HUES6 (cell line): ENCODE data around the gene LRRC46.

Experiments
- H3K27ac ChIP-seq: 2 replicates; pipeline ENCODE4 v1.7.0; 2013; ENCODE audit warnings: low read depth, mild to moderate bottlenecking, low read length, inconsistent platforms
- H3K27me3 ChIP-seq: 2 replicates; pipeline ENCODE4 v1.6.1; 2013; ENCODE audit warnings: low read length; ENCODE audit not compliant: control insufficient read depth, insufficient read depth
- H3K36me3 ChIP-seq: 2 replicates; pipeline ENCODE4 v1.6.1; 2013; ENCODE audit warnings: low read length; ENCODE audit not compliant: control insufficient read depth, insufficient read depth
- H3K4me1 ChIP-seq: 2 replicates; pipeline ENCODE4 v1.6.1; 2013; ENCODE audit warnings: low read length; ENCODE audit not compliant: control insufficient read depth, insufficient read depth
- H3K4me3 ChIP-seq: 2 replicates; pipeline ENCODE4 v1.5.1; 2013; ENCODE audit warnings: low read depth, low read length
- H3K9ac ChIP-seq: one replicate; pipeline ENCODE4 v1.6.1; 2013; ENCODE audit warnings: mild to moderate bottlenecking, low read length
- H3K9me3 ChIP-seq: 2 replicates; pipeline ENCODE4 v1.6.1; 2013; ENCODE audit warnings: low read depth, low read length; ENCODE audit not compliant: control insufficient read depth, insufficient read depth

LRRC46 gene

GRCh38 chr17:47810901-47811635, 20.4 kb upstream of the LRRC46 start:
- no peak overlapping the region for H3K27ac ChIP-seq
- H3K4me1 ChIP-seq, result peaks cover 7% of the 10 kb centered on the region; the same call in 1 of the 2 replicates
- H3K9ac ChIP-seq, result no peak overlapping the region
- no peaks in the 10 kb centered on the region for H3K9me3 ChIP-seq
- H3K27me3 ChIP-seq, result no peaks in the 10 kb centered on the region
- H3K36me3 ChIP-seq, result peaks cover 36% of the 10 kb centered on the region
- no peak overlapping the region for H3K4me3 ChIP-seq

GRCh38 chr17:47811709-47812108, 19.8 kb upstream of the LRRC46 start:
- Histone ChIP-seq H3K36me3 (peaks cover 40% of the 10 kb centered on the region), H3K4me3 (no peak overlapping the region), H3K27me3 (no peaks in the 10 kb centered on the region), H3K27ac (no peak overlapping the region), H3K9ac (no peak overlapping the region), H3K4me1 (peaks cover 7% of the 10 kb centered on the region; the same call in 1 of the 2 replicates), H3K9me3 (no peaks in the 10 kb centered on the region)

GRCh38 chr17:47812146-47812920, 19.1 kb upstream of the LRRC46 start:
- Histone ChIP-seq H3K4me3 (no peak overlapping the region), H3K27ac (no peak overlapping the region), H3K9me3 (no peaks in the 10 kb centered on the region), H3K27me3 (no peaks in the 10 kb centered on the region), H3K9ac (no peak overlapping the region), H3K36me3 (peaks cover 43% of the 10 kb centered on the region), H3K4me1 (peaks cover 7% of the 10 kb centered on the region; the same call in 1 of the 2 replicates)

DNA sequence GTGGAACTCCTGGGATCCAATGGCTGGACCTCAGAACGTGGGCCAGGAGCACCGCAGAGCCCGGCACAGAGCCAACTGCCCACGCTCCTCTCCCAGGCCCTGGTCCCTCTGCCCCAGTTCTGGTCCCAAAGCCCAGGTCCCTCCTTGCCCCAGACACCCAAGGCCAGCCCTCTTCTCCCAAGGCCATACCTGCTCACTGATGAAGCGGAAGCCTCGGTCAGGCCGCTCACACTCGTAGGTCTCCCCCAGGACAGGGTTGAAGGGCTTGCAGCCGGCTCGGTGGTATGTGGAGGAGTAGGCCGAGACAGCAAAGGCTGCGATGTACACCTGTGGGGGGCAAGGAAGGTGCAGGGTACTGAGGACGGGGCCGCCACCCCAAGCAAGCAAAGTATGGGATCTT, 18.4 kb upstream of the LRRC46 start:
- H3K36me3 ChIP-seq, result peaks cover 36% of the 10 kb centered on the region
- no peaks in the 10 kb centered on the region for H3K27me3 ChIP-seq
- H3K9ac ChIP-seq, result no peak overlapping the region
- H3K4me3 ChIP-seq, result no peak overlapping the region
- H3K4me1 ChIP-seq, result peaks cover 7% of the 10 kb centered on the region; the same call in 1 of the 2 replicates
- H3K9me3 ChIP-seq, result no peaks in the 10 kb centered on the region
- no peak overlapping the region for H3K27ac ChIP-seq

DNA sequence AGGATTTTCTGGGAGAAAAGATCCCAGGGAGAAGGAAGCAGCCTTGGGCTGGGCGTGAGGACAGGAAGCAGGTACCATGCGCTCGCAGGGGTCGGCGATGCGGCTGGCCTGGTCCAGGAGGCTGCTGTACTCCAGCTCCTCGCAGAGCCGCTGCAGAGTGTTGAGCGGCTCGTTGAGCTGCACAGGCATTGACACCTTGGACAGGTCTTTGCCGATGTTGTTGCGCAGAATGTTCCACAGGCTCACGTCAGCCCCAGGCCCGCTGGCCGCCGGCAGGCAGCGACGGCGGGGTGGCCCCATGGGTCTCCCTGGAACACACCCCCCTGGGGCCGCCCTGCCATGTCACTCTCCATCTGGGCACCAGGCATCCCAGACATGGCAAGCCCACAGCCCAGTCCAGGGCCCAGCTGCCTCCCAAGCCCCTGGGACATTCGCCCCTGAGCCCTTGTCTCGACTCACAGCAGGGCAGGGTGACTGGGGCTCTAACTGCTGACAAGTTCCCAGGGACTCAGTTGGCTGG, 17.9 kb upstream of the LRRC46 start:
- H3K9ac ChIP-seq, result no peak overlapping the region
- H3K9me3 ChIP-seq, result no peaks in the 10 kb centered on the region
- peaks cover 7% of the 10 kb centered on the region; the same call in 1 of the 2 replicates for H3K4me1 ChIP-seq
- H3K27ac ChIP-seq, result no peak overlapping the region
- H3K4me3 ChIP-seq, result no peak overlapping the region
- H3K36me3 ChIP-seq, result peaks cover 34% of the 10 kb centered on the region
- no peaks in the 10 kb centered on the region for H3K27me3 ChIP-seq

- Histone ChIP-seq H3K9me3 (no peaks in the 10 kb centered on the region), H3K27ac (no peak overlapping the region), H3K36me3 (peaks cover 23% of the 10 kb centered on the region; the same call in 1 of the 2 replicates), H3K27me3 (no peaks in the 10 kb centered on the region), H3K4me1 (peaks cover 3% of the 10 kb centered on the region; the same call in 1 of the 2 replicates), H3K4me3 (no peak overlapping the region), H3K9ac (no peak overlapping the region)
Observed at GRCh38 chr17:47815106-47815918, 16.2 kb upstream of the LRRC46 start.

DNA sequence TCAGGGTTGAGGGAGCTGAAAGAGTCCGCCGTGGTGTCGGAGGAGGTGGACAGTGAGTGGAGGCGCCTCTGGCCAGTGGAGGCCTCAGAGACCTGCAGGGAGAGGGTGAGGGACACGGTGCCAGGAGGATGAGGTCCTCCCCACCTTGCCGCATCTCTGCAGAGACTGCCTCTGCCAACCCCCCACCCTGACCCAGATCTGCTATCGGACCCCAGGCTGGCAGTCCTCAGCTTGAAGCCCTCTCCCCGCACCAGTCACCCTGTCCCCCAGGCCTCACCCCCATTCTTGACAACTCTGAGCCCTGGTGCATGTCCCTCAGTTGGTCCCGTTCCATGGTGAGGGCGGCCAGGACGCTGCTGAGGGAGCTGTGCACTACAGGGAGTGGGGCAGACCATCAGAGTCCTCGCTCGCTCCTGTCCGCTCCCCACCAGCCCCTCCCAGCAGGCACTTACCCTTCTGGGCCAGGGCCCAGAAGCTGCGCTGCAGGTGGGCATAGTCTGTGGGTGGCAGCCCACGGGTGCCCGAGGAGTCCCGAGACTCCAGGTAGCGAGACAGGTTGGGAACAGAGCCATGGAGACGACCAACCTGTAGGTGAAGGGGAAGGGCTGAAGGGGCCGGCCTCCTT, 15.2 kb upstream of the LRRC46 start:
- Histone ChIP-seq H3K4me3 (no peak overlapping the region), H3K9ac (no peak overlapping the region), H3K27me3 (no peaks in the 10 kb centered on the region), H3K4me1 (peaks cover 6% of the 10 kb centered on the region; the same call in 1 of the 2 replicates), H3K36me3 (peaks cover 23% of the 10 kb centered on the region; the same call in 1 of the 2 replicates), H3K9me3 (no peaks in the 10 kb centered on the region), H3K27ac (no peak overlapping the region)

- H3K9me3 ChIP-seq, result no peaks in the 10 kb centered on the region
- no peak overlapping the region for H3K27ac ChIP-seq
- H3K36me3 ChIP-seq, result peaks cover 23% of the 10 kb centered on the region; the same call in 1 of the 2 replicates
- H3K4me3 ChIP-seq, result no peak overlapping the region
- H3K27me3 ChIP-seq, result no peaks in the 10 kb centered on the region
- no peak overlapping the region for H3K9ac ChIP-seq
- peaks cover 9% of the 10 kb centered on the region for H3K4me1 ChIP-seq
Observed at GRCh38 chr17:47816947-47817346, 14.5 kb upstream of the LRRC46 start.

- no peaks in the 10 kb centered on the region for H3K9me3 ChIP-seq
- no peak overlapping the region for H3K4me3 ChIP-seq
- peaks cover 13% of the 10 kb centered on the region for H3K4me1 ChIP-seq
- no peak overlapping the region for H3K9ac ChIP-seq
- H3K27me3 ChIP-seq, result no peaks in the 10 kb centered on the region
- peaks cover 23% of the 10 kb centered on the region; the same call in 1 of the 2 replicates for H3K36me3 ChIP-seq
- no peak overlapping the region for H3K27ac ChIP-seq
Observed at GRCh38 chr17:47818002-47818695, 13.3 kb upstream of the LRRC46 start.

GRCh38 chr17:47819475-47819874, 12.0 kb upstream of the LRRC46 start:
- Histone ChIP-seq H3K36me3 (peaks cover 35% of the 10 kb centered on the region), H3K9ac (no peak overlapping the region), H3K27me3 (no peaks in the 10 kb centered on the region), H3K27ac (no peak overlapping the region), H3K4me3 (no peak overlapping the region), H3K9me3 (no peaks in the 10 kb centered on the region), H3K4me1 (peaks cover 13% of the 10 kb centered on the region)
